ENCODE results near the gene CETN3.
"Not testable (repeated sequence)": the region's sequence is repeated elsewhere in the genome, so short reads cannot be mapped to it uniquely, and the experiment has no call there.

CETN3 gene

DNA sequence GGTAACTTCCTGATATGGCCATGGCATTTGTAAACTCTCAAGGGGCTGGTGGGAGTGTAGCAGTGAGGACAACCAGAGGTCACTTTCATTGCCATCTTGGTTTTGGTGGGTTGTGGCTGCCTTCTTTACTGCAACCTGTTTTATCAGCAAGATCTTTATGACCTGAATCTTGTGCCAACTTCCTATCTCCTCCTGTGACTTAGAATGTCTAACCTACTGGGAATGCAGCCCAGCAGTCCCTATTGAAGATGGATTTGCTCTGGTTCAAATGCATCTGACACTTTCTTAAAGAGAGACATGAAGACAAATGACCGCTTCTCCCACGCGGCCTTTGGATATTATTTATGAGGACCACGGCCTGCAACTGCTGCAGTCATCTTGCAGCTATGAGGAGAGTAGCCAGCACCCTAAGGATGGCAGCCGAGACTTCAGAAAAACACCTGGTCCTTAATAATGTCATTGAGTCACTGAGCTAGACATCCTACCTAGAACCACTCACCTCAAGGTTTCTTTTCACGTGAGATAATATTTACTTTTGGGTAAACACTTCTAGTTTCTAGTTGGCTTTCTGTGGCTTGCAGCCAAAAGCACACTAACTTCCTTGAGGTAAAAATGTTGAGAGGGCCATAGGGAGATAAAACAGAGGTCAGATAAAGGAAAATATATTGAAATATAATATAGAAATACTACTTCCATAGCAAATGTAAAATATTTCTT lies 28.2 kb downstream of the CETN3 start:
- no peak for DNase-seq

DNA sequence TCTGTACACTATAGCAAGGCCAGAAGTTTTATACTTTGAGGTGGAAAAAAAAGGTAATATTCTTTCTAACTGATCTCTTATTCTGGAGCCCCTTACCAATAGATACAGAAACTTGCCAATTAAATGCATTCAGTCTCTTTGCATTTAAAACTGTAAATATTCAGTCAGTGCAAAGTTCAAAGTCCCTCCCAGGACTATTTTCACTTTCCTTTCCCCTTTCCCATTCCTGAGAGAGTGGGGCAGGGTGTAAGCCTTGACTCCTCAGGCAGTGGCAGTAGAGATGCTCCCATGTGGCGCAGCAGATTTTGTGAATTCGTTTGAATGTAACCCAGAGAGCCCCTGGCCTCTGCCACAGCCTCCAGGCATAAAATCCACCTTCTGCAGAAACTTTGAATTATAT lies 29.9 kb downstream of the CETN3 start:
- no peak for DNase-seq

GRCh38 chr5:90378752-90379151 lies 30.8 kb downstream of the CETN3 start:
- no peak for DNase-seq

DNA sequence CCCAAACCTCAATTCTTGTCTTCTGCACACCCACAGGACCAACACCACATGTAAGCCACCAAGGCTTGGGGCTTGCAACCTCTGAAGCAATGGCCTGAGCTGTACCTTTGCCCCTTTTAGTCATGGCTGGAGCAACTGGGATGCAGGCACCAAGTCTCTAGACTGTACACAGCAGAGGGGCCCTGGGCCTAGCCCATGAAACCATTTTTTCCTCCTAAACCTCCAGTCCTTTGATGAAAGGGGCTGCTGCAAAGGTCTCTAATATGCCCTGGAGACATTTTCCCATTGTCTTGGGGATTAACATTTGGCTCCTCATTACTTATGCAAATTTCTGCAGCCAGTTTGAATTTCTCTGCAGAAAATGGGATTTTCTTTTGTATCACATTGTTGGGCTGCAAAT lies 38.3 kb downstream of the CETN3 start:
- DNase-seq, result not testable (repeated sequence)

DNA sequence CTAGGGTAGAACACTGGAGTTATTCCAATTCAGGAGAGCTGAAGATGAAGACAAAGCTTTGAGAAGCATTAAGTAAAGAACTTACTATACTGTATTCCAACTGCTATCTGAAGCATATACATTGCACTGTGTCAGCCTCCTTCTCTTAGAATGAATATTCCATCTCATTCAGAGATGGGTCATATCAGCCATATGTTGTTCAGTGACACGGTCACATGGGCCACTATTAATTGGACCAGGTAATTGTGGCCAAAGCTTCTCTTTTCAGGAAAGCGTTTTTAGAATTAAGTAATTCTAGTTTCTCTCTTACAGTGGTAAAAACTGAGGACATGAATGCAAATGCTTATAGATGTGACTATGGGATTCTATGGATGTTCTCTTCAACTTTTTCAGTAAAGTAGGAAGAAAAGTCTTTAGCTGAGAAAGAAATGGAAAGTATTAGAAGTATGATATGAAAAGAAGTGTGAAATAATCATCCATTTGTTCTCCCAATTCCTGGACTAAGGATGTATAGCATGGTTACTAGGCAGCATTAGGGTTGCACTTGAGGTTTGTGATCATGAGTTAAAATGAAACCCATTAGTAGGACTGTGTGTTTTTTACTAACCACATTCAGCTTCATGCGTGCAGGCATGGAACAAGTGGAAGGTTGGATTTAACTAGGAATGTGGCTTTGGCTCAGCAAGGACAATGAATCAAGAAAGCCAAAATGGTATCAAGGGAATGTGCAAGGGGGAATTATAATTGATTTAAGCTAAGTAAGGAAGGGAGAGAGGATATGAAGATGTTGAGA lies 40.9 kb downstream of the CETN3 start:
- DNase-seq, result no peak

DNA sequence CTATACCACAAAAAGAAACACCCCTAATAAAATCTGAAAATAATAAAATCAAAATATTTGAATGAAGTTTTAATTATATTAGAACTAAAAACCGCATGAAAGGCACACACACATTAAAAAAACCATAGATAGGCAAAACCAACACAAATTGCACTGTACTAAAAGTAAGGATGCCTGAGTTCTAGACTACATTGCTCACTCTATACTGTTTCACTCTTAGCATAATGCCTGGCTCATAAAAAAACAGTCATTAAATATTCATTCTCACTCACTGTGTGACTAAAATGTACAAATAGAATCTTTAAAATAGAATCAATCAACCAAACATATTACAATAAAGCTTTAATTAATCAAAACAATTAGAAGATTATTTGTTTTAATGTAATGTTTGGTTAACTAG lies 41.7 kb downstream of the CETN3 start:
- DNase-seq, result no peak

DNA sequence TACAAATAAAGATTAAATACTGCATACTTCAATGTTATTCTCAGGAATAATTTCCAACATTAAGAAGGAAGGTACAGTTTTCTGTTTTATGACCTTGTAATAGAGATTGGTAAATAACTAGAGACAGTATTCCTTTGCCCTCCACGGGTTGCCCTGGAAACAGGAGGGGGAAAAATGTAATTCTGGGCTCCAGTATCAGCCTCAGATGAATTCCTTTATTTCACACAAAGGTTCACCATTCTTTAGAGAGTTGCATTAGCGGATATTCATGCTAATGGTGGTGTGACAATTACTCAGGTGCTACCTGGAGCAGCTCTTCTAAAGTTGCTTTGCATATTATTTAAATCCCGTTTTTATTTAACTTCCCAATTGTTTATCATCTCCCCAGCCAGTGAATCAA lies 42.6 kb downstream of the CETN3 start:
- no peak for DNase-seq

DNA sequence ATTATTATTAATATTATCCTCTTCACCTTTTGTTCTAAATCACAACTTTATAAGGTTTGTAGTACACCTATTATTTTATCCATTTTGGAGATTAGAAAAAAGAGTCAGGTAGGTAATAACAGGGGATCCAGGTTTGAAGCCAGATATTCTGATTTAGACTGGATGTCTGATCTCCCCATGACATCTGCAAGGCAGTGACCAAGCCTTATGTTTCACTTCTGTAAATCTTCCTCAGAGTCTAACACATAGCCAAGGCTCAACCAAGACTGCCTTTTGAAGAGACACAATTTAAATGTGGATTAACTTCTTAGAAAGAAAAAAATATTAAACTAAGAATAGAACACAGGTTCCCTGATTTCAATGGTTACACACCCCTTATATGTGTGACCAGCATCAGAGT lies 44.2 kb downstream of the CETN3 start:
- DNase-seq, result no peak

DNA sequence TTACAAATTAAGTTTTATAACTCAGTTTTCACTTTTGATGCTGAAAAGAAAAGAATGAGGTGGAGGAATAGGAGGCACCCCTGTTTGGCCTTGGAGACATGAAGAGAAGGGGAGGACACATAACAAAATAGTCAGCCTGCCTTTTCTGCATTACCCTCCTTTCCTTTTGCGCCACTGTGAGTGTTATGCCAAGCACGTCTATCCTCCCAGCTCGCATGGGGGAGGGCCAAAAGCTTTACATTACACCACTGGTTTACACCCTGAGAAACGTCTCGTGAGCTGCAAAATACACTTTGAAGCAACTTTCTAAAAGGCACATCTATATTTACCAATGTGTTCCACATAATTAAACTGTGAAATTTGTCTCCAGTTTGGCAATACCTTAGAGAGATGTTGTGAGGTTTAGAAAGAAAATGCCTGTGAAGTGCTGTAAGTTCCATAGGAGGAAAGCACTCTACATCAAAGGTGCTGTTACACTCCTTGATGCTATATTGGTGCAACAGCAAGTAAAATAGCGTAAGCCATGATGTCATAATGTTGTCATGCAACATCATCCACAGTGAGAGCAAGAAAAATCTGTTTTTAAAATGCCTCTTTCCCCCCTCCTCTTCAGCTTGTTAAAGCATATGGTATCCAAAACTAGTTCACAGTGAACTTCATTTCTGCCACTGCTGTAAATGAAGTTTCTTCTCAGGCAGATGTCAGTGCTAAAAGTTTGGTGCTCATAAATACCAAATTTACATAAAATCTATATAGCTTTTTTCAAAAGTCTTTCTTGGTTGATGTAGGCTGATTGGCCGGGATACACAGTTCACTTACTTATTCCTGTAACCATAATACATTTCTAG lies 50.3 kb downstream of the CETN3 start:
- DNase-seq, result no peak

GRCh38 chr5:90356622-90357021 lies 52.9 kb downstream of the CETN3 start:
- no peak for DNase-seq

- DNase-seq, result no peak
Observed at GRCh38 chr5:90356176-90356575, 53.4 kb downstream of the CETN3 start.

DNA sequence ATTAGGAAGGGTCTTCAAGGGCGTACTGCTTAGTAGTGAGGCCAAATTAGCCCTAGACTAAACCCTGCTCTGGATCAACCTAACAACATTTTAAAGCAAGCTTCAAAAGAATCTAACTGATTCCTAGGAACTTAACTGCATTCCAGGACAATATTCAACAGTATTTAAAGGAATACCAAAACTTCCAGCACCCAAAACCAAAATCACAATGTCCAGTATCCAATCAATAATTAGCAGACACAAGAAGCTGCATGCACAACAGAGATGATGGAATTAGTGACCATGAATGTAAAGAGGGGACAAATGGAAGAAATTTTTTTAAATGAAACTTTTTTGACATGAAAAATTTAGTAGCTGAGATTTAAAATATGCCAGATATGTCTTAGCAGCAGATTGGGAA lies 53.9 kb downstream of the CETN3 start:
- no peak for DNase-seq

GRCh38 chr5:90353254-90353653 lies 56.3 kb downstream of the CETN3 start:
- DNase-seq, result no peak

DNA sequence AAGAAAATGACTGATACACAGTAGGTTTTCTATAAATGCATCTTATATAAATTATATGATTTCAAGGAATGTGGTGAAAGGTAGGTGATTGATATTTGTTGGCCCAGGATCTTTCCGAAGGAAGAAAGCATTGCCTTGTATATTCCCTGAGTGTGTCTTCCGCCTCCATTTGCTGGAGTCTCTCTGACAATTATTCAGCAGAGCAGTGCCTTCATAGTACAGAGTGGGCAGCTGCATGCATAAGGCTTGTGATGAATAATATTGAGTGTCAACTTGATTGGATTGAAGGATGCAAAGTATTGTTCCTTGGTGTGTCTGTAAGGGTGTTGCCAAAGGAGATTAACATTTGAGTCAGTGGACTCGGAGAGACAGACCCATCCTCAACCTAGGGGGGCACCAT lies 58.5 kb downstream of the CETN3 start:
- DNase-seq, result no peak

- no peak for DNase-seq
Observed at GRCh38 chr5:90347462-90347861, 62.1 kb downstream of the CETN3 start.

- DNase-seq, result no peak
Observed at GRCh38 chr5:90345684-90346083, 63.9 kb downstream of the CETN3 start.

DNA sequence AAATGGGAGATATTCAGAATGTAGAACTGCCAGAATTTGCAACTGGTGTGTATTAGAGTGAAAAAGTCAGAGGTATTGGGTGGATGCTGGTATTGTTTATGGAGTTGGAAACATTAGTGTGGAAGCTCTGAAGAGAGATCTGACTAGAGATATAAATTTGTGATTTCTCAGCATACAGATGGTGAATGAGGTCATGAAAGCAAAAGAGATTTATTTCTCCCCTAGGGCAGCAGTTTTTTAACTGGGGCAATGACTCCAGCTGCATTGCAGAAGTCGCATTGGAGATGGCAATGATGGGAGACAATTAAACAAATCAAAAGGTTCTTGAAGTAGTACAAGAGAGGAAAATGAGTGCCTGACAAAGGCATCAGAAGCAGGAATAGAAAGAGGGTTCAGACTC lies 64.9 kb downstream of the CETN3 start:
- DNase-seq, result no peak

GRCh38 chr5:90343731-90344130 lies 65.8 kb downstream of the CETN3 start:
- not testable (repeated sequence) for DNase-seq

DNA sequence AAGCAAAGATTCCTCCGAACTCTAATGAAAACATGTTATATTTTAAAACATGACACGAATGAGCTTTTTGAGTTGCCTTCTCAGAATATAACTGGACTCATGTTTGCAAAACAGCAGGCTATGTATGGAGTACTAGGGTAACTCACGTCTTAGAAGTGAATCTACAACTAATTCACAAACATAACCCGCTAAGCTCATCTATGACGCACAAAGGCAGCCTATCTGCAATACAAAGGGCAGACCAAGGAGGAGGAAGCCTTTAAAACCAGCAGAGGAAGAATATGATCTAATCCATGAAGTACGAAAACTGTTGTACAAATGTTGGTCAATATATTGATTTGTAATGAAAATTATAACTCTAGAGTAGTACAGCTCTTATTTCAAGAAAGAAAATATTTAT lies 67.0 kb downstream of the CETN3 start:
- DNase-seq, result no peak

Data from stimulated activated CD4-positive, alpha-beta T cell treated with anti-CD3 and anti-CD28 coated beads, Interleukin-1b, Interleukin-23, amount 100 ng/mL, for 48 hours (primary cell).